NCI-H82 treated with DMSO at 0.1 percent for 48 hours (cell line): ENCODE results near the gene PPP2R5C.

Experiments
- DNase-seq: peaks from one replicate; lab custom pipeline; 2025; ENCODE audit not compliant: unreplicated experiment; lab: John Stamatoyannopoulos, UW

PPP2R5C gene

GRCh38 chr14:101937926-101938767 is 176.6 kb downstream of the PPP2R5C start:
- DNase-seq = no peak

- no peak for DNase-seq
These were observed 178.2 kb downstream of the PPP2R5C start for GRCh38 chr14:101939646-101940170.

- DNase-seq = no peak
These were observed 182.9 kb downstream of the PPP2R5C start for GRCh38 chr14:101944451-101944850.

GRCh38 chr14:101945171-101945570 is 183.7 kb downstream of the PPP2R5C start:
- no peak for DNase-seq

- no peak for DNase-seq
These were observed 186.0 kb downstream of the PPP2R5C start for GRCh38 chr14:101947577-101947903.

- peak; percentile 95 for DNase-seq
These were observed 186.6 kb downstream of the PPP2R5C start for GRCh38 chr14:101947904-101948665.

- DNase-seq = no peak
These were observed 187.2 kb downstream of the PPP2R5C start for GRCh38 chr14:101948666-101949216.

GRCh38 chr14:101950100-101950499 is 188.6 kb downstream of the PPP2R5C start:
- DNase-seq = no peak

- DNase-seq = no peak
These were observed 189.2 kb downstream of the PPP2R5C start for GRCh38 chr14:101950516-101951215.

GRCh38 chr14:101953151-101953550 is 191.6 kb downstream of the PPP2R5C start:
- peak; percentile 45 for DNase-seq

GRCh38 chr14:101954501-101954900 is 193.0 kb downstream of the PPP2R5C start:
- DNase-seq = no peak

GRCh38 chr14:101955695-101956161 is 194.2 kb downstream of the PPP2R5C start:
- DNase-seq = no peak

- DNase-seq = no peak
These were observed 194.8 kb downstream of the PPP2R5C start for GRCh38 chr14:101956179-101956885.

GRCh38 chr14:101957406-101958234 is 196.1 kb downstream of the PPP2R5C start:
- DNase-seq = no peak

GRCh38 chr14:101958418-101959180 is 197.1 kb downstream of the PPP2R5C start:
- DNase-seq = no peak

- no peak for DNase-seq
These were observed 197.8 kb downstream of the PPP2R5C start for GRCh38 chr14:101959277-101959676.

GRCh38 chr14:101960225-101960624 is 198.7 kb downstream of the PPP2R5C start:
- no peak for DNase-seq

GRCh38 chr14:101961011-101961721 is 199.7 kb downstream of the PPP2R5C start:
- DNase-seq = peak; percentile 65
